ENCODE data around the gene SEC61B. TPM values are rescaled to one million over a fixed set of nuclear protein-coding genes. Genes with fewer than 3 reads are reported as not detected.

Gene SEC61B
- 75.8 TPM for total RNA-seq

GRCh38 chr9:99221621-99222415 lies at the start of gene SEC61B, which contains the start of gene ALG2:
TSS of gene SEC61B (plus strand) at chr9:99222282. CDS start at chr9:99222364, 82 bp downstream.
TSS of gene ALG2 (minus strand) at chr9:99221942. CDS start at chr9:99221894, 48 bp downstream.
- ATAC-seq = peak; percentile 96

- ATAC-seq = no peak
Measured at GRCh38 chr9:99173570-99174504, 48.2 kb upstream of the SEC61B start.

DNA sequence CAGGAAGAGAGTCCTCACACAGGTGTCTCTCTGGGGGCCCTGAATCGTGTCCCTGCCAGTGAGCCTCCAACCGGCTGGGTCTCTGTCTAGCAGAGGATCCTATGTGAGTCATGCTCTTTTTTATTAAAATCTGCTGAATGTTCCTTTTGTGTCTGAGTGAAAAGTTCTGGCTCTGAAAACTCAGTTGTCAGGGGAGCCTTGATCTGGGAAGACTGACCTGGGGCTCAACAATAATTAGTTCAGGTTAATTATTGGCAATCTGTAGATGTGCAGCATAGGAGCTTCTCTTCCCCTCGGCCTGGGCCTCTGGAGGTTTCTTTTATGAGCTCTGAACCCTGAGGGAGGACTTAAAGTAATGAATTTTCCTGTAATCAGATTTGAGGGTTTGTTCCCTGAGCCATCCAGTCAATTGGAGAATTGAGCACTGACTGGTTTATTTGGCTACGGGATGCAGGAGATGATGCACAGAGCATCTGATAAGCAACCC lies 45.5 kb upstream of the SEC61B start:
- no peak for ATAC-seq

- no peak for ATAC-seq
Measured at GRCh38 chr9:99177576-99178366, 44.3 kb upstream of the SEC61B start.

DNA sequence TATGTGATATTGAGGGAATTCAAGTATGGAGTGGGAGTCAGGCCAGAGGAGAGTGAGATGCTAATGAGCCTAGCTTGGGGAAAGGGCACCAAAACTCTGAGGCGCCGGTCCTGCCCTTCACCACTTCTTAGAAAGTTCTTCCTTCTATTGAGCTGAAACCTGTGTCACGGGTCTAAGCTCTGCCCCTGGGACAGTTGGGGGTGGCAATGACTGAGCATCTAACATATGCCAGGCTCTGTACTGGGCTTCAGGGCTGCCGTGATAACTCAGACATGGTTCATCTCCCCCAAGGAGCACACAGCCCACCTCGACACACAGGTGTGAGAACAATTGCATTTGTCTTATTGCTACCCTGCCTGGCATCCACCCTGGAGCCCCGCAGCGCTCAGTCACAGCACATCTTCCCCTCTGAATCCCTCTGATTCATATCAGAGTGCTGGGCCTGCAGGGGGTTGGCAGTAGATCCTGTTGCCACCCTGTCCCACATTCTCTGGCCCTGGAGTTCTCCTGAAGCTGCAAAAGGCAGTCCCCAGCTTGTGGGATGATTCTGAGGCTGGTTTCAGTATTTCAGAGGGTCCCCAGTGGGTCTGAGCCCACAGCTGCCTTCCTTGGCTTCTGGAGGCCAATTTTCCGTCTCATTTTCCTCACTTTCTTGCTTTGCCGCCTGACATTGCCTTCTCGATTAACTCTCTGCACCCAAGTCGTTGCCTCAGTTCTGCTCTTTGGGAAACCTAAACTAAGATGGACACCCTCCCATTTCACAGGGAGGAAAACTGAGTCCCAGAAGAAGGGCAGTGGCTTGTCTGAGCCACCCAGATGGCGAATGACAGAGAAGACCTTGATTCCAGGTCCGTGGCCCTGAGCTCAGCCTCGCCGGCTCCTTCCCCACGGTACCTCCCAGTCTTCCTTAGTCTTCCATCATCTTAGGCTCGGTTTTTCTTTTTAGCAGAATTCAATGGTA lies 42.9 kb upstream of the SEC61B start:
- no peak for ATAC-seq

GRCh38 chr9:99180199-99180598 lies 41.9 kb upstream of the SEC61B start:
- no peak for ATAC-seq

DNA sequence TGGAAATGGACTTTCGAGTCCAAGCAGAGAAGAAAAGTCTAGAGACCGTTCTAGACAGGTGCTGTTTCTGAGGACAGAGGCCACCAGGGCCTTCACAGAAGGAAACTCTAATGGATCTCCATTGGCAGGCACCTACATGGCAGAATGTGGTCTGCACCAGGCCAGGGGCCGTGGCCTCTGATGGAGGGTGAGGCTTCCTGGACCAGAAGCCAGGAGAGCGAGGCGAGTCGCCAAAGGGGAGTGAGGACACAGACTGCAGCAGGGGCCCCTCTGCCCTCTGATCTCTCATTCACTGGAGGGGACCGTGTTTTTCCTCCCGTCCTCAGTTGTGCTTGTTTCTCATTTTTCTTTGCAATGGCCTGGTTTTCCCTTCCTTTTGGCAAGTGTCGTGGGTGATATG lies 41.4 kb upstream of the SEC61B start:
- ATAC-seq = no peak

- no peak for ATAC-seq
Measured at GRCh38 chr9:99181206-99181605, 40.9 kb upstream of the SEC61B start.

DNA sequence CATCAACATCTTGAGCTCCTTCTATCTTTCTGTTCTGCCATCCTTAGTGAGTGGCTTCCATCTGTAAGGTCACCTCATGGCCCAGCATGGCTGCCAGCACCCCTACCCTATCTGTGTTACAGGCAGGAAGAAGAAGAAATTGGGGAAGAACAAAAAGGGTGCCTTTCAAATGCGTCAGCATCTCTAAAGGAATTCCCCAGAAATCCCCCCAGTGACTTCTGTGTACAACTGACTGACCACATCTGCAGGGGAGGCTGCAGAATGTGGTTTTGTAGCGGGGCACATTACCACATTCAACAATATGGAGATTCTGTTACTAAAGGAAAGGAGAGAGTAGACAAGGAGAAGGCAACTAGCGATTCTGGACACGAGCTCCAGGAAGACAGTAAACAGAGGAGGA lies 40.5 kb upstream of the SEC61B start:
- no peak for ATAC-seq

- no peak for ATAC-seq
Measured at GRCh38 chr9:99182356-99182755, 39.7 kb upstream of the SEC61B start.

- no peak for ATAC-seq
Measured at GRCh38 chr9:99183616-99184015, 38.5 kb upstream of the SEC61B start.

GRCh38 chr9:99184110-99184474 lies 38.0 kb upstream of the SEC61B start:
- no peak for ATAC-seq

- ATAC-seq = peak; percentile 91
Measured at GRCh38 chr9:99184475-99185347, 37.4 kb upstream of the SEC61B start.

DNA sequence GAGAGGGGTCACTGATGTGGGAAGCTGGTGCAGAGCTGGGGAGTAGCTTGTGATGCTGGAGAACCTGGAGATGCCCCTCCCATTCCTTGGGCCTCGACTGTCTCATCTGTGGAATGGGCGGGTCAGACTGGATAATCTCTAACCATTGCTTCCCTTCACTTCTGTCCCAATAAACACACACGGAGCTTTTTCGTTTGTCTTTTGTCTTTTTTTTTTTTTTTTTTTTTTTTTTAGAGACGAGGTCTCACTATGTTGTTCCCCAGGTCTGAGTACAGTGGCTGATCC lies 36.8 kb upstream of the SEC61B start:
- ATAC-seq = no peak

DNA sequence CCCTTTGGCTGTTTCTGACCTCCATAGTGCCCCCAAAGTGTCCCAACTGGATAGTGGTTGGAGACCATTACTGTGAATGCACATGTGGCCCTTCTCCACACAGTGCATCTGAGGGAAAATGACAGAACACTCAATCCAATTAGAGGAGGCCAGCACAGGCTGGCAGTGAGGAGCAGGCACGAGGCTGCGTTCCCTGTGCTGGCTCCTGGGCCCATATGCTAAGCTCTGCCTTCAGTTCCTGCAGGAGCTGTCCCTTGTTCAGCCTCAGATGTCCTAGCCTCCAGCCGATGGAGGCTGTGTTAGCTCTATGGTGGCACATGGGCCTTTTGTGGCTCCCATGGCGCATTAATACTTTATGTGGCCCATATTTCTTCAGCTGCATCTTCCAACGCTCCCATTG lies 36.1 kb upstream of the SEC61B start:
- no peak for ATAC-seq

GRCh38 chr9:99187311-99187710 lies 34.8 kb upstream of the SEC61B start:
- ATAC-seq = no peak

DNA sequence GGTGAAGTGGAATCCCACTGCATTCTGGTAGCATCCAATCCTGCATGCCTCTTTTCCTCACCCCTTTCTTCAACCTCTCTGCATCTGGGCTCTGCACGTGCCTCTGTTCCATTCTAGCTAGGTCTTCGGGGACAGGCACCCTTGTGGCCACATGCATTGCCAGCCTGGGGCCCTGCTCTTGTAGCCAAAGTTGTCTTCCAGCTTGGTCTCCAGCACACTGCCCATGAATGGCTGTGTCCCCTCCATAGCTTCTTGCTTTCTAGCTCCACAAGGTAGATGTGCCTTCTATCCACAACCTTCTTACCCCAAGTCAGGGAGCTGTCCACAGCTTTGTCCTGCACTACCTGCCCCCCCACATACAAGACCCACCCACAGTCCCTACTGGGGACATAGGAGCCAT lies 32.9 kb upstream of the SEC61B start:
- ATAC-seq = no peak

- ATAC-seq = no peak
Measured at GRCh38 chr9:99189887-99190596, 32.0 kb upstream of the SEC61B start.

GRCh38 chr9:99190597-99191283 lies 31.3 kb upstream of the SEC61B start:
- ATAC-seq = no peak

Data from esophagus mucosa (tissue), 1 donor.